EL (cell line): ENCODE results near the gene ATF2.

Source experiments
- DNase-seq: peaks from one replicate; pipeline ENCODE4 v3.0.0-alpha.2; 2016

Gene ATF2

GRCh38 chr2:175167792-175168563 is at the start of gene ATF2:
Gene ATF2, minus strand, starts transcription at chr2:175168203. Its CDS starts 31,760 bp downstream, at chr2:175136443.
- DNase-seq, result peak; percentile 100

GRCh38 chr2:175207741-175208438 is 39.9 kb upstream of the ATF2 start:
- DNase-seq, result no peak

- no peak for DNase-seq
These were observed 38.9 kb upstream of the ATF2 start for GRCh38 chr2:175206866-175207265.

- DNase-seq, result peak; percentile 23
These were observed 37.5 kb upstream of the ATF2 start for GRCh38 chr2:175205523-175205922.

GRCh38 chr2:175203621-175204496 is 35.9 kb upstream of the ATF2 start:
- DNase-seq, result peak; percentile 40

GRCh38 chr2:175195012-175195411 is 27.0 kb upstream of the ATF2 start:
- DNase-seq, result no peak

- DNase-seq, result no peak
These were observed 20.8 kb upstream of the ATF2 start for GRCh38 chr2:175188761-175189160.

- peak; percentile 24 for DNase-seq
These were observed 19.4 kb upstream of the ATF2 start for GRCh38 chr2:175187378-175187777.

GRCh38 chr2:175183674-175184073 is 15.7 kb upstream of the ATF2 start:
- no peak for DNase-seq

- no peak for DNase-seq
These were observed 13.9 kb upstream of the ATF2 start for GRCh38 chr2:175181877-175182308.

GRCh38 chr2:175181104-175181876 is 13.3 kb upstream of the ATF2 start, which contains the start of gene ATP5MC3:
Gene ATP5MC3, minus strand, starts transcription at chr2:175181710. Its CDS starts 317 bp downstream, at chr2:175181393.
- DNase-seq, result peak; percentile 94

GRCh38 chr2:175180701-175181103 is 12.7 kb upstream of the ATF2 start:
- DNase-seq, result peak; percentile 57

- DNase-seq, result no peak
These were observed 8.6 kb upstream of the ATF2 start for GRCh38 chr2:175176624-175177023.

- peak; percentile 17 for DNase-seq
These were observed 7.9 kb upstream of the ATF2 start for GRCh38 chr2:175175896-175176295.

GRCh38 chr2:175175320-175175719 is 7.3 kb upstream of the ATF2 start:
- DNase-seq, result no peak

GRCh38 chr2:175170659-175171304 is 2.8 kb upstream of the ATF2 start:
- no peak for DNase-seq

- DNase-seq, result no peak
These were observed 1.2 kb upstream of the ATF2 start for GRCh38 chr2:175169191-175169590.

GRCh38 chr2:175168564-175168945 is 552 bp upstream of the ATF2 start:
- no peak for DNase-seq

GRCh38 chr2:175167076-175167791 is 769 bp downstream of the ATF2 start:
- peak; percentile 60 for DNase-seq

GRCh38 chr2:175166216-175166824 is 1.7 kb downstream of the ATF2 start:
- DNase-seq, result no peak

GRCh38 chr2:175164235-175164634 is 3.8 kb downstream of the ATF2 start:
- DNase-seq, result no peak
